GM23248 (cell line): ENCODE data around the gene FGGY.

Experiments used
- EZH2 ChIP-seq: fragments of 200-600 bp; sonication (generic); IDR thresholded peaks from 2 replicates; pipeline ENCODE4 v1.6.1; 2018; ENCODE audit warnings: antibody characterized with exemption, mild to moderate bottlenecking; ENCODE audit not compliant: insufficient read depth, poor library complexity, severe bottlenecking
- EZH2phosphoT487 ChIP-seq: fragments of 200-600 bp; sonication (generic); IDR thresholded peaks from 2 replicates; pipeline ENCODE4 v1.6.1; 2018; ENCODE audit warnings: antibody characterized with exemption, moderate library complexity, mild to moderate bottlenecking, low read depth; ENCODE audit not compliant: insufficient read depth

- TF ChIP-seq EZH2, result no peak
- no peak for TF ChIP-seq EZH2phosphoT487
These were observed 342.4 kb downstream of the FGGY start for GRCh38 chr1:59639266-59639665.
